GM18858 (cell line): ENCODE results near the gene NIBAN1.
"Not testable (repeated sequence)": the region's sequence is repeated elsewhere in the genome, so short reads cannot be mapped to it uniquely, and the experiment has no call there.

ENCODE experiments used
- ATAC-seq: cut with Tn5 transposase; IDR thresholded peaks from one replicate; pipeline ENCODE4 v1.9.1; 2021; ENCODE audit not compliant: unreplicated experiment

The NIBAN1 gene

GRCh38 chr1:184974056-184974836 is at the start of gene NIBAN1:
NIBAN1 (minus strand) TSS chr1:184974508; CDS start chr1:184974356, 152 bp downstream.
- ATAC-seq: peak; percentile 43

- ATAC-seq: no peak
Measured at GRCh38 chr1:185017966-185018365, 43.7 kb upstream of the NIBAN1 start.

GRCh38 chr1:185017338-185017737 is 43.0 kb upstream of the NIBAN1 start:
- ATAC-seq: no peak

GRCh38 chr1:185016880-185017279 is 42.6 kb upstream of the NIBAN1 start:
- ATAC-seq: no peak

GRCh38 chr1:185015631-185016030 is 41.3 kb upstream of the NIBAN1 start:
- ATAC-seq: no peak

GRCh38 chr1:185014941-185015340 is 40.6 kb upstream of the NIBAN1 start:
- no peak for ATAC-seq

GRCh38 chr1:185010361-185010760 is 36.1 kb upstream of the NIBAN1 start:
- no peak for ATAC-seq

GRCh38 chr1:185008838-185009237 is 34.5 kb upstream of the NIBAN1 start:
- ATAC-seq: no peak

GRCh38 chr1:185001312-185001880 is 27.1 kb upstream of the NIBAN1 start:
- not testable (repeated sequence) for ATAC-seq

- ATAC-seq: not testable (repeated sequence)
Measured at GRCh38 chr1:184999974-185000373, 25.7 kb upstream of the NIBAN1 start.

- no peak for ATAC-seq
Measured at GRCh38 chr1:184994301-184994700, 20.0 kb upstream of the NIBAN1 start.

- ATAC-seq: no peak
Measured at GRCh38 chr1:184992271-184992670, 18.0 kb upstream of the NIBAN1 start.

GRCh38 chr1:184990204-184990603 is 15.9 kb upstream of the NIBAN1 start:
- ATAC-seq: no peak

- ATAC-seq: no peak
Measured at GRCh38 chr1:184988506-184988905, 14.2 kb upstream of the NIBAN1 start.

- ATAC-seq: no peak
Measured at GRCh38 chr1:184987696-184988095, 13.4 kb upstream of the NIBAN1 start.

GRCh38 chr1:184986250-184986649 is 11.9 kb upstream of the NIBAN1 start:
- ATAC-seq: no peak

GRCh38 chr1:184982002-184982954 is 8.0 kb upstream of the NIBAN1 start:
- peak; percentile 92 for ATAC-seq

GRCh38 chr1:184980726-184981125 is 6.4 kb upstream of the NIBAN1 start:
- no peak for ATAC-seq

- ATAC-seq: no peak
Measured at GRCh38 chr1:184975208-184975870, 1.0 kb upstream of the NIBAN1 start.

- no peak for ATAC-seq
Measured at GRCh38 chr1:184974837-184975115, 468 bp upstream of the NIBAN1 start.
